Heart left ventricle (tissue), 16 donors: ENCODE data around the gene VIT. TPM values are rescaled to one million over a fixed set of nuclear protein-coding genes. Genes with fewer than 3 reads are reported as not detected.

Source experiments
- ATAC-seq, 4 donors: fragments of 200-7000 bp; cut with Tn5 transposase; one replicate each; pipeline ENCODE4 v1.9.1; 2020 to 2022; ENCODE audit warnings: moderate library complexity in 4 of 4, mild to moderate bottlenecking in 3 of 4, moderate number of reproducible peaks in 1 of 4
- DNase-seq, 5 donors: peaks; one replicate each; pipeline ENCODE4 v3.0.0-alpha.2; 2020
- H3K27ac ChIP-seq, 12 donors: fragments of 200-600 bp; sonication (generic) in 4 of 12; one replicate each; pipeline versions ENCODE4 v1.5.0 to v1.8.0; 2016 to 2022; ENCODE audit warnings: mild to moderate bottlenecking in 2 of 12
- H3K27me3 ChIP-seq, 9 donors: fragments of 200-600 bp; sonication (generic) in 2 of 9; one replicate each; pipeline versions ENCODE4 v1.5.1 to v1.8.0; 2016 to 2022; ENCODE audit warnings: mild to moderate bottlenecking in 3 of 9
- H3K36me3 ChIP-seq, 9 donors: fragments of 200-600 bp; sonication (generic) in 2 of 9; one replicate each; pipeline versions ENCODE4 v1.5.0 to v1.8.0; 2018 to 2022; ENCODE audit warnings: mild to moderate bottlenecking in 2 of 9
- H3K4me1 ChIP-seq, 12 donors: fragments of 200-600 bp; sonication (generic) in 4 of 12; one replicate each; pipeline versions ENCODE4 v1.5.0 to v1.8.0; 2016 to 2022; ENCODE audit warnings: mild to moderate bottlenecking in 3 of 12
- H3K4me3 ChIP-seq, 12 donors: fragments of 200-600 bp; sonication (generic) in 4 of 12; one replicate each; pipeline versions ENCODE4 v1.5.0 to v1.8.0; 2017 to 2022; ENCODE audit warnings: mild to moderate bottlenecking in 9 of 12, moderate library complexity in 4 of 12
- H3K9me3 ChIP-seq, 12 donors: fragments of 200-600 bp; sonication (generic) in 4 of 12; one replicate each; pipeline versions ENCODE4 v1.5.0 to v1.8.0; 2016 to 2022; ENCODE audit warnings: mild to moderate bottlenecking in 1 of 12
- CTCF ChIP-seq, 12 donors: fragments of 200-600 bp; sonication (generic) in 4 of 12; IDR thresholded peaks; one replicate each; pipeline versions ENCODE4 v1.5.0 to v1.8.0; 2018 to 2022; ENCODE audit warnings: antibody characterized with exemption in 12 of 12, mild to moderate bottlenecking in 5 of 12
- POLR2A ChIP-seq, 2 donors: fragments of 450-650 bp; IDR thresholded peaks; one replicate each; pipeline ENCODE4 v1.6.1; 2017; ENCODE audit warnings: antibody characterized with exemption in 2 of 2, mild to moderate bottlenecking in 2 of 2, moderate library complexity in 2 of 2
- WGBS, 4 donors: extraction: QIAGEN DNeasy Blood & Tissue Kit in 2 of 4; methylation state at CpG; one replicate each; pipeline versions ENCODE4 v1.1.5 to v1.1.7; 2013 to 2018; 5-methylcytosine and 5-hydroxymethylcytosine counted together
- intact Hi-C, 10 donors: fragments of 100-400 bp; cut with DNase I; formaldehyde crosslinking; loops; one replicate each; pipeline versions ENCODE4 v1.11.1 to v1.14.2; 2022
- polyA plus RNA-seq, 2 donors: library from polyadenylated mRNA; stranded (reverse); fragments of 200-250 nt; gene quantifications; one replicate each; pipeline ENCODE4 v1.2.3, GENCODE V29; 2013
- total RNA-seq, 9 donors: library from RNA; depleted of rRNA in 2 of 9; stranded (reverse); fragments of >200 nt in 2 of 9; fragmentation: NEBNext Ultra II Directional in 3 of 9; extraction: Animal tissue kit (Norgen Biotek cat#: 25700) in 3 of 9; gene quantifications; one replicate each; pipeline versions ENCODE4 v1.1.0 to v1.2.4, GENCODE V29; 2016 to 2023
- donor health status: ischemic (EF 13 %, LVEDD 7.1; RV severe dilation, severe dysfunction).
- donor health status: healthy with polysubstance abuse.
- donor health status: DM: no; HTN: yes; CAD: no.
- donor health status: DM: no; HTN: no; CAD: no.
- donor health status: ischemic (EF 25% LVEDD 6.9; RV normal size, moderate dysfunction).
- donor health status: ischemic (EF 25% LVEDD 5.7; RV mildly dilated, moderate dysfunction).
- donor health status: healthy.
- donor health status: DM: yes; HTN: yes; CAD: no.
- donor health status: ischemic (EF 35%, LVEDD 5.7; RV mildly dilated, moderate dysfunction).
- donor health status: nonischemic (EF 11% LVEDD 7.7; RV severe dilation, severe dysfunction).
- donor health status: DM: yes; HTN: yes; CAD: no.
- donor health status: PGD.
- donor health status: ischemic (EF 29% LVEDD 5.4; RV normal size, mild dysfunction).
- donor health status: nonischemic (EF 23%, LVEDD 6.1; RV moderate dilation, normal function).

VIT gene
- total and polyA plus RNA-seq, 11 donors: 1.0 to 34.9 (median 4.9) TPM

GRCh38 chr2:36671731-36672130 is 24.8 kb upstream of the VIT start:
- TF ChIP-seq CTCF (IDR thresholded peaks at IDR 0.05) (no peak), POLR2A (IDR thresholded peaks at IDR 0.05) (no peak)
- Histone ChIP-seq H3K4me3 (no peak overlapping the region), H3K36me3 (no peaks in the 10 kb centered on the region), H3K27ac (no peak overlapping the region), H3K4me1 (no peaks in the 10 kb centered on the region), H3K27me3 (peaks cover 0 to 6% (median 0%) of the 10 kb centered on the region in 9 donors), H3K9me3 (no peaks in the 10 kb centered on the region)
- intact Hi-C loops: no loop called here
- ATAC-seq (no peak), DNase-seq (no peak)
- WGBS, 4 donors: 92 to 99% (median 95%) methylated on average over 2 of the region's 2 CpGs

GRCh38 chr2:36672199-36672598 is 24.3 kb upstream of the VIT start:
- ATAC-seq (no peak), DNase-seq (no peak)
- Histone ChIP-seq H3K27me3 (peaks cover 0 to 6% (median 0%) of the 10 kb centered on the region in 9 donors), H3K9me3 (no peaks in the 10 kb centered on the region), H3K4me1 (peaks cover 0 to 2% (median 0%) of the 10 kb centered on the region in 12 donors), H3K27ac (no peak overlapping the region), H3K4me3 (no peak overlapping the region), H3K36me3 (no peaks in the 10 kb centered on the region)
- intact Hi-C loops: no loop called here
- 61 to 74% (median 65%) methylated on average over 1 of the region's 1 CpG for WGBS, 4 donors
- TF ChIP-seq POLR2A (IDR thresholded peaks at IDR 0.05) (no peak), CTCF (IDR thresholded peaks at IDR 0.05) (peak; percentile 15 to 52 (median 34))

GRCh38 chr2:36675579-36676282 is 20.8 kb upstream of the VIT start:
- Histone ChIP-seq H3K4me3 (no peak overlapping the region), H3K27me3 (no peaks in the 10 kb centered on the region), H3K27ac (no peak overlapping the region), H3K9me3 (peaks cover 0 to 16% (median 0%) of the 10 kb centered on the region in 12 donors), H3K4me1 (peaks cover 0 to 11% (median 0%) of the 10 kb centered on the region in 12 donors), H3K36me3 (no peaks in the 10 kb centered on the region)
- TF ChIP-seq POLR2A (IDR thresholded peaks at IDR 0.05) (no peak), CTCF (IDR thresholded peaks at IDR 0.05) (no peak)
- ATAC-seq (no peak), DNase-seq (no peak)
- intact Hi-C loops: no loop called here

GRCh38 chr2:36676364-36676763 is 20.1 kb upstream of the VIT start:
- WGBS, 4 donors: 67 to 88% (median 79%) methylated on average over 1 of the region's 1 CpG
- H3K4me3 ChIP-seq: no peak overlapping the region
- TF ChIP-seq POLR2A (IDR thresholded peaks at IDR 0.05): no peak
- TF ChIP-seq CTCF (IDR thresholded peaks at IDR 0.05): no peak
- ATAC-seq (no peak), DNase-seq (no peak)
- peaks cover 0 to 11% (median 0%) of the 10 kb centered on the region in 12 donors for H3K4me1 ChIP-seq
- intact Hi-C loops: no loop called here
- no peaks in the 10 kb centered on the region for H3K36me3 ChIP-seq
- no peaks in the 10 kb centered on the region for H3K27me3 ChIP-seq
- no peak overlapping the region for H3K27ac ChIP-seq
- H3K9me3 ChIP-seq: peaks cover 0 to 16% (median 0%) of the 10 kb centered on the region in 12 donors
